HepG2 (cell line): ENCODE measurements around the gene CDK5RAP2. TPM values are rescaled to one million over a fixed set of nuclear protein-coding genes. Genes with fewer than 3 reads are reported as not detected.

Experiments used
- CBX5 ChIP-seq: sonication (generic); formaldehyde crosslinking; IDR thresholded peaks from 2 replicates; pipeline ENCODE4 v1.4.0; 2020; ENCODE audit warnings: missing genetic modification reagents, borderline replicate concordance
- CREB1 ChIP-seq, 2 experiments: fragments of 450-650 bp in 1 of 2; IDR thresholded peaks; 2 replicates each; pipeline ENCODE4 v1.6.1; 2016 to 2017; ENCODE audit warnings: control low read depth in 1 of 2, mild to moderate bottlenecking in 1 of 2, missing compliant biosample characterization in 1 of 2, missing genetic modification characterization in 1 of 2
- FOXP1 ChIP-seq, 2 experiments: fragments of 450-650 bp in 1 of 2; IDR thresholded peaks; 2 replicates each; pipeline ENCODE4 v1.6.1; 2017 to 2018; ENCODE audit warnings: antibody characterized with exemption in 1 of 2
- RFX5 ChIP-seq: IDR thresholded peaks from 2 replicates; pipeline ENCODE4 v1.6.1; 2011; ENCODE audit warnings: low read depth, low read length, improper control_type of control experiment
- SIN3A ChIP-seq: IDR thresholded peaks from 2 replicates; pipeline ENCODE4 v1.6.1; 2011; ENCODE audit warnings: low read depth, mild to moderate bottlenecking, control low read depth, low read length, borderline replicate concordance
- SMARCC2 ChIP-seq: fragments of 450-650 bp; IDR thresholded peaks from 2 replicates; pipeline ENCODE4 v1.6.1; 2017; ENCODE audit warnings: antibody characterized with exemption, mild to moderate bottlenecking
- SMC3 ChIP-seq: IDR thresholded peaks from 2 replicates; pipeline ENCODE4 v1.6.1; 2011; ENCODE audit warnings: low read length, improper control_type of control experiment
- ZBTB20 ChIP-seq: sonication (generic); formaldehyde crosslinking; IDR thresholded peaks from 2 replicates; pipeline ENCODE4 v1.8.1; 2023; ENCODE audit warnings: missing genetic modification reagents, low read depth, mild to moderate bottlenecking, borderline replicate concordance
- ZBTB26 ChIP-seq: IDR thresholded peaks from 2 replicates; pipeline ENCODE4 v1.6.1; 2016; ENCODE audit warnings: missing compliant biosample characterization, missing genetic modification reagents, borderline replicate concordance
- ZNF318 ChIP-seq: sonication (generic); formaldehyde crosslinking; IDR thresholded peaks from 2 replicates; pipeline ENCODE4 v1.4.0; 2020; ENCODE audit warnings: mild to moderate bottlenecking, missing genetic modification reagents
- ZNF34 ChIP-seq: sonication (generic); formaldehyde crosslinking; IDR thresholded peaks from 2 replicates; pipeline ENCODE4 v1.4.0; 2020; ENCODE audit warnings: mild to moderate bottlenecking, missing genetic modification reagents, borderline replicate concordance
- ZNF616 ChIP-seq: sonication (generic); formaldehyde crosslinking; IDR thresholded peaks from 2 replicates; pipeline ENCODE4 v1.5.0; 2020; ENCODE audit warnings: low read depth, mild to moderate bottlenecking, missing genetic modification reagents
- polyA plus RNA-seq, 8 experiments: library from polyadenylated mRNA; depleted of rRNA in 3 of 8; stranded (reverse) in 7 of 8; unstranded in 1 of 8; fragments of >200 nt; fragmentation: Illumina TruSeq in 4 of 8; extraction: Trizol in 4 of 8; gene quantifications; 2 replicates each; pipeline versions ENCODE4 v1.2.1 to v1.2.3, GENCODE V29; 2011 to 2016; ENCODE audit warnings: low read depth in 4 of 8, missing spikeins in 1 of 8, mixed read lengths in 1 of 8; ENCODE audit not compliant: insufficient read depth in 1 of 8
- total RNA-seq, 5 experiments: library from RNA; depleted of rRNA; stranded (reverse); fragments of >200 nt; fragmentation: Illumina TruSeq; extraction: Trizol; gene quantifications; 2 replicates each; pipeline ENCODE4 v1.2.3, GENCODE V29; 2016; ENCODE audit warnings: low read depth in 1 of 5
- TF ChIP-seq, protein P1 (sequence below): sonication (generic); formaldehyde crosslinking; IDR thresholded peaks from 2 replicates; pipeline ENCODE4 v1.9.0; 2021; ENCODE audit warnings: missing genetic modification reagents, borderline replicate concordance
- TF ChIP-seq, protein P2 (sequence below): sonication (generic); formaldehyde crosslinking; IDR thresholded peaks from 2 replicates; pipeline ENCODE4 v1.4.0; 2020; ENCODE audit warnings: low read depth, mild to moderate bottlenecking, missing genetic modification reagents
- TF ChIP-seq, protein P3 (sequence below): sonication (generic); IDR thresholded peaks from 2 replicates; pipeline ENCODE4 v1.6.1; 2016; ENCODE audit warnings: low read depth, borderline replicate concordance

The CDK5RAP2 gene
- total and polyA plus RNA-seq, 2 of the 13 experiments (the other 11 are each of a cell fraction or from before 2014, with no cell fraction given), result 31.8 to 42.2 TPM

GRCh38 chr9:120583958-120584369 lies 4.0 kb upstream of the CDK5RAP2 start (continued):
- no peak for TF ChIP-seq ZBTB20 (CRISPR knock-in tag)
- TF ChIP-seq CREB1 (IDR thresholded peaks at IDR 0.05), result peak; percentile 98
- TF ChIP-seq CREB1 (CRISPR knock-in tag; IDR thresholded peaks at IDR 0.05), result peak; percentile 79
- no peak for TF ChIP-seq SIN3A
- TF ChIP-seq ZBTB26 (CRISPR knock-in tag), result no peak
- no peak for TF ChIP-seq ZNF318 (CRISPR knock-in tag)
- no peak for TF ChIP-seq SMC3
- TF ChIP-seq, protein P1, sequence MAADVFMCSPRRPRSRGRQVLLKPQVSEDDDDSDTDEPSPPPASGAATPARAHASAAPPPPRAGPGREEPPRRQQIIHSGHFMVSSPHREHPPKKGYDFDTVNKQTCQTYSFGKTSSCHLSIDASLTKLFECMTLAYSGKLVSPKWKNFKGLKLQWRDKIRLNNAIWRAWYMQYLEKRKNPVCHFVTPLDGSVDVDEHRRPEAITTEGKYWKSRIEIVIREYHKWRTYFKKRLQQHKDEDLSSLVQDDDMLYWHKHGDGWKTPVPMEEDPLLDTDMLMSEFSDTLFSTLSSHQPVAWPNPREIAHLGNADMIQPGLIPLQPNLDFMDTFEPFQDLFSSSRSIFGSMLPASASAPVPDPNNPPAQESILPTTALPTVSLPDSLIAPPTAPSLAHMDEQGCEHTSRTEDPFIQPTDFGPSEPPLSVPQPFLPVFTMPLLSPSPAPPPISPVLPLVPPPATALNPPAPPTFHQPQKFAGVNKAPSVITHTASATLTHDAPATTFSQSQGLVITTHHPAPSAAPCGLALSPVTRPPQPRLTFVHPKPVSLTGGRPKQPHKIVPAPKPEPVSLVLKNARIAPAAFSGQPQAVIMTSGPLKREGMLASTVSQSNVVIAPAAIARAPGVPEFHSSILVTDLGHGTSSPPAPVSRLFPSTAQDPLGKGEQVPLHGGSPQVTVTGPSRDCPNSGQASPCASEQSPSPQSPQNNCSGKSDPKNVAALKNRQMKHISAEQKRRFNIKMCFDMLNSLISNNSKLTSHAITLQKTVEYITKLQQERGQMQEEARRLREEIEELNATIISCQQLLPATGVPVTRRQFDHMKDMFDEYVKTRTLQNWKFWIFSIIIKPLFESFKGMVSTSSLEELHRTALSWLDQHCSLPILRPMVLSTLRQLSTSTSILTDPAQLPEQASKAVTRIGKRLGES (CRISPR knock-in tag), result no peak
- TF ChIP-seq, protein P2, sequence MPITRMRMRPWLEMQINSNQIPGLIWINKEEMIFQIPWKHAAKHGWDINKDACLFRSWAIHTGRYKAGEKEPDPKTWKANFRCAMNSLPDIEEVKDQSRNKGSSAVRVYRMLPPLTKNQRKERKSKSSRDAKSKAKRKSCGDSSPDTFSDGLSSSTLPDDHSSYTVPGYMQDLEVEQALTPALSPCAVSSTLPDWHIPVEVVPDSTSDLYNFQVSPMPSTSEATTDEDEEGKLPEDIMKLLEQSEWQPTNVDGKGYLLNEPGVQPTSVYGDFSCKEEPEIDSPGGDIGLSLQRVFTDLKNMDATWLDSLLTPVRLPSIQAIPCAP (CRISPR knock-in tag), result no peak
- TF ChIP-seq, protein P3, sequence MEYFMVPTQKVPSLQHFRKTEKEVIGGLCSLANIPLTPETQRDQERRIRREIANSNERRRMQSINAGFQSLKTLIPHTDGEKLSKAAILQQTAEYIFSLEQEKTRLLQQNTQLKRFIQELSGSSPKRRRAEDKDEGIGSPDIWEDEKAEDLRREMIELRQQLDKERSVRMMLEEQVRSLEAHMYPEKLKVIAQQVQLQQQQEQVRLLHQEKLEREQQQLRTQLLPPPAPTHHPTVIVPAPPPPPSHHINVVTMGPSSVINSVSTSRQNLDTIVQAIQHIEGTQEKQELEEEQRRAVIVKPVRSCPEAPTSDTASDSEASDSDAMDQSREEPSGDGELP, result peak; percentile 86
- no peak for TF ChIP-seq CBX5 (CRISPR knock-in tag)
- no peak for TF ChIP-seq FOXP1 (IDR thresholded peaks at IDR 0.05)
- TF ChIP-seq FOXP1 (CRISPR knock-in tag; IDR thresholded peaks at IDR 0.05), result no peak
- no peak for TF ChIP-seq ZNF34 (CRISPR knock-in tag)
- no peak for TF ChIP-seq SMARCC2
- TF ChIP-seq RFX5, result peak; percentile 47; the same call in 1 of the 2 replicates
- TF ChIP-seq ZNF616 (CRISPR knock-in tag), result no peak
